Skin of body (tissue), 3 donors: ENCODE results near the gene SSX4. TPM values are rescaled to one million over a fixed set of nuclear protein-coding genes. Genes with fewer than 3 reads are reported as not detected.
"Not testable (repeated sequence)": the region's sequence is repeated elsewhere in the genome, so short reads cannot be mapped to it uniquely, and the experiment has no call there.

ENCODE experiments used
- DNase-seq: peaks from one replicate; lab custom pipeline; 2025; lab: John Stamatoyannopoulos, UW
- small RNA-seq: library from RNA; depleted of rRNA; stranded (forward); fragments of <200 nt; gene quantifications from one replicate; pipeline ENCODE3, GENCODE V24; 2014; ENCODE audit warnings: low replicate concordance
- total RNA-seq: library from RNA; depleted of rRNA; stranded (reverse); fragments of >200 nt; gene quantifications from one replicate; pipeline ENCODE4 v1.2.3, GENCODE V29; 2014

SSX4 gene, protein sequence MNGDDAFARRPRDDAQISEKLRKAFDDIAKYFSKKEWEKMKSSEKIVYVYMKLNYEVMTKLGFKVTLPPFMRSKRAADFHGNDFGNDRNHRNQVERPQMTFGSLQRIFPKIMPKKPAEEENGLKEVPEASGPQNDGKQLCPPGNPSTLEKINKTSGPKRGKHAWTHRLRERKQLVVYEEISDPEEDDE
- total RNA-seq, result not detected

DNA sequence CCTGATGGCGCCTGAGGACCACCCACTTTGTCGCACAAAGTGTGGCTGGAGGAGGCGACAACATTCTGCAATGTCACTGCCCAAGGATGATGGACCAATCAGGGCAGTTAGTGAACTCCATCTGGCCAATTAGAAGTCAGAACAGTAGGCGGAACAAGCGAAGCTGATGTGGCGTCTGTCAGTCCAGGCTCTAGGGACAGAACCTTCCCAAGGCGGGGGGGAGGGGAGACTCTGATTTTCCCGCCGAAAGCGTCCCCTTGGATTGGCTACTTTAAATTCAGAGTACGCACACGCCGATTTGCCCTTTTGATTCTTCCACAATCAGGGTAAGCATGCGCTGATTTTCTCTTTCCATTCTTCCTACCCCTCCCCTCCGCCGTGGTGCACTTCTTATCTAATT lies at the start of gene SSX4:
TSS of gene SSX4 (plus strand) at position 301 of the 400 bp plus-strand sequence. CDS start 515 bp downstream, outside the sequence.
- DNase-seq, result not testable (repeated sequence)

- not testable (repeated sequence) for DNase-seq
These were observed 37.3 kb upstream of the SSX4 start for GRCh38 chrX:48346059-48346458.

DNA sequence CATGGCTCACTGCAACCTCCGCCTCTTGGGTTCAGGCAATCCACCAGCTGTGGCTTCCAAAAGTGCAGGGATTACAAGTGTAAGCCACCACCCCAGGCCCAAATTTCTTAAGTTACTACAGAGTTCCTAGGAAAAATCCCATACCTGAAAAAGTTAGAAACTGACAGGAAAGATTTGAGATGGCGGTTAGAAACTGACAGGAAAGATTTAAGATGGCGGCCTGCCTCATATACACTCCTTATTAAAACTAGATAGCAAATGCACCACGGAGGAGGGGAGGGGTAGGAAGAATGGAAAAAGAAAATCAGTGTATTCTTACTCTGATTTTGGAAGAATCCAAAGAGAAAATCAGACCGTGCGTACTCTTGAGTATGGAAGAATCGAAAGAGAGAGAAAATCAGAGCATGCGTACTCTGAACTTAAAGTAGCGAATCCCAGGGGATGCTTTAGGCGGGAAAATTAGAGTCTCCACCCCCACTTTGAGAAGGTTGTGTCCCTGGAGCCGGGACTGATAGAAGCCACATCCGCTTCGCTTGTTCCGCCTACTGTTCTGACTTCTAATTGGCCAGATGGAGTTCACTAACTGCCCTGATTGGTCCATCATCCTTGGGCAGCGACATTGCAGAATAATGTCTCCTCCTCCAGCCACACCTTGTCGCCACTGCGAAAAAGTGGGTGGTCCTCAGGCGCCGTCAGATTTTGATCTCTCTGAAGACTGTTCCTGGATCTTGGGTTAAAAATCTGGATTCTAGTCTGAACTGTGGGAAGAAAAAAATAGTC lies 26.8 kb upstream of the SSX4 start, which contains the start of gene SSX3:
TSS of gene SSX3 (minus strand) at position 389 of the 780 bp plus-strand sequence. CDS start 1,454 bp downstream, outside the sequence.
- DNase-seq, result not testable (repeated sequence)

GRCh38 chrX:48357681-48358080 lies 25.7 kb upstream of the SSX4 start:
- no peak for DNase-seq

DNA sequence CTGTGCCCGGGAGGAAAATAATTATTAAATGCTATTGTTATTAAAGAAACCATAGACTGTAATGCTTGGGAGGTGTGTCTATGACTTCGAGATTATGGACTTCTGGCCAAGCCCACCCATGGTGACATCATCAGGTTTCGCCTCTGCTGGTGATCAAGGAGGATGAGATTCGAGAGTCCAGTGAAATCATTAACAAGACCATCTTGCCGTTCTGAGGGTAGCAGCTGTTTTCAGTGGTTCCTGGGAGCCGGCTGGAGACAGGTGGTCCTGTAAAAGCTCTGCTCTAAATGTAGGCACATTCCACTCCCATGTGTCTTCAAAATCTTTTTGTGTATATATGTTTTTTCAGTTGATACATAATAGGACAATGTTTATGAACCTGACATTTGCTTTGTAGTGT lies 24.1 kb upstream of the SSX4 start:
- not testable (repeated sequence) for DNase-seq

GRCh38 chrX:48367717-48368408 lies 15.5 kb upstream of the SSX4 start:
- DNase-seq, result not testable (repeated sequence)

DNA sequence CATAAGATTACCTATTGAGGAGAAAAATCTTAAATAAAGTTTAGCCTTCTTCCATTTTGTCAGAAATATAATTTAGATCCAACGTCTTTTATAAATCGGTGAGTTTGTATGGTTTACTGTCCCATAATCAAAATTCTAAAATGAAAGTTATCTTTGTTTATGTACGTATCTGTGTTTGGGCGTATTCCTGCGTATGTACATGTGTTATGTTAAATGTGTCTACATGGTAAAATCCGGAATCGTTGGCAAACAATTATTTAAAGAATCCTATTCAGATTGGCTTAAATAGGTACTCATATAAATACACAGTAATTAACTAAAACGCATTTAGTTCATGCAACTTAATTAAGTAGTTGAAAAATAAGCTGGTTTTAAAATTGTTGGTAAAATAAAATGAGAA lies 12.9 kb upstream of the SSX4 start:
- not testable (repeated sequence) for DNase-seq

DNA sequence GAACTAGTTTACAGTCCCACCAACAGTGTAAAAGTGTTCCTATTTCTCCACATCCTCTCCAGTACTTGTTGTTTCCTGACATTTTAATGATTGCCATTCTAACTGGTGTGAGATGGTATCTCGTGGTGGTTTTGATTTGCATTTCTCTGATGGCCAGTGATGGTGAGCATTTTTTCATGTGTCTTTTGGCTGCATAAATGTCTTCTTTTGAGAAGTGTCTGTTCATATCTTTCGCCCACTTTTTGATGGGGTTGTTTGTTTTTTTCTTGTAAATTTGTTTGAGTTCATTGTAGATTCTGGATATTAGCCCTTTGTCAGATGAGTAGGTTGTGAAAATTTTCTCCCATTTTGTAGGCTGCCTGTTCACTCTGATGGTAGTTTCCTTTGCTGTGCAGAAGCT lies 13.6 kb downstream of the SSX4 start:
- DNase-seq, result not testable (repeated sequence)

GRCh38 chrX:48397825-48398224 lies 14.5 kb downstream of the SSX4 start:
- DNase-seq, result not testable (repeated sequence)

GRCh38 chrX:48411860-48412259 lies 28.5 kb downstream of the SSX4 start, which contains the start of gene SSX4B:
SSX4B (minus strand) TSS chrX:48411960; CDS start chrX:48411372, 588 bp downstream.
- not testable (repeated sequence) for DNase-seq

GRCh38 chrX:48427027-48427716 lies 43.8 kb downstream of the SSX4 start:
- not testable (repeated sequence) for DNase-seq

GRCh38 chrX:48429606-48430005 lies 46.3 kb downstream of the SSX4 start:
- DNase-seq, result not testable (repeated sequence)

- DNase-seq, result not testable (repeated sequence)
These were observed 46.8 kb downstream of the SSX4 start for GRCh38 chrX:48430166-48430565.

DNA sequence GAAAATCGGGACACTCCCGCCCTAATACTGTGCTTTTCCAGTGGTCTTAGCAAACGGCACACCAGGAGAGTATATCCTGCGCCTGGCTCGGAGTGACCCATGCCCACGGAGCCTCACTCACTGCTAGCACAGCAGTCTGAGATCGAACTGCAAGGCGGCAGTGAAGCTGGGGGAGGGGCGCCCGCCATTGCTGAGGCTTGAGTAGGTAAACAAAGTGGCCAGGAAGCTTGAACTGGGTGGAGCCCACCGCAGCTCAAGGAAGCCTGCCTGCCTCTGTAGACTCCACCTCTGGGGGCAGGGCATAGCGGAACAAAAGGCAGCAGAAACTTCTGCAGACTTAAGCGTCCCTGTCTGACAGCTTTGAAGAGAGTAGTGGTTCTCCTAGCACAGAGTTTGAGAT lies 50.4 kb downstream of the SSX4 start:
- not testable (repeated sequence) for DNase-seq

Small RNA genes lying within 50 kb of the gene (small RNA-seq; reads per million reads assigned to genes)
- gene AL606490.4, result not detected
- not detected for gene AL606490.7
- not detected for gene AL606490.9

Other genes starting within 250 kb of the SSX4 start
- not detected for gene SSX5, start 186.7 kb upstream of the SSX4 start, total RNA-seq
- gene SSX1, start 128.1 kb upstream of the SSX4 start, total RNA-seq, result not detected
- gene SSX3, start 26.8 kb upstream of the SSX4 start, total RNA-seq, result not detected
- gene SSX4B, start 28.4 kb downstream of the SSX4 start, total RNA-seq, result not detected
- gene SLC38A5, start 86.7 kb downstream of the SSX4 start, total RNA-seq, result 5.9 TPM
- 18.4 TPM for gene FTSJ1, start 92.7 kb downstream of the SSX4 start, total RNA-seq
- gene PORCN, start 125.5 kb downstream of the SSX4 start, total RNA-seq, result 3.2 TPM
- gene EBP, start 138.3 kb downstream of the SSX4 start, total RNA-seq, result 34.0 TPM
- 4.8 TPM for gene TBC1D25, start 156.2 kb downstream of the SSX4 start, total RNA-seq
- 167 TPM for gene RBM3, start 190.9 kb downstream of the SSX4 start, total RNA-seq
- gene WDR13, start 214.0 kb downstream of the SSX4 start, total RNA-seq, result 38.6 TPM